HCT116 (cell line): ENCODE measurements around the gene ZBTB47. TPM values are rescaled to one million over a fixed set of nuclear protein-coding genes. Genes with fewer than 3 reads are reported as not detected.

ENCODE experiments used
- ATAC-seq: fragments of 200-7000 bp; cut with Tn5 transposase; 2 replicates; pipeline ENCODE4 v1.9.1; 2020; ENCODE audit warnings: mild to moderate bottlenecking, moderate library complexity
- BruUV-seq: library from RNA; stranded (reverse); fragments of 400-500 nt; replicated peaks from 2 replicates; lab custom pipeline; 2021; lab: Mats Ljungman, UMichigan
- CTCF ChIA-PET: fragments of 300-600 bp; sonication (Branson Sonifier 250); formaldehyde crosslinking; loops from one replicate; lab custom pipeline; 2021; ENCODE audit warnings: antibody characterized with exemption; lab: Charles Lee
- POLR2A ChIA-PET: fragments of 300-600, 350-600 bp; sonication (Branson Sonifier 250); formaldehyde crosslinking; loops from one replicate; lab custom pipeline; 2021; ENCODE audit warnings: antibody characterized with exemption; lab: Charles Lee
- RAD21 ChIA-PET, 2 experiments: fragments of 300-600 bp; sonication (Branson Sonifier 250); formaldehyde crosslinking; loops; one replicate each; lab custom pipeline; 2023; ENCODE audit warnings: low total read pairs in 2 of 2; ENCODE audit not compliant: uncharacterized antibody in 2 of 2, unreplicated experiment in 2 of 2, low non-redundant PET in 1 of 2; lab: Charles Lee
- DNase-seq: peaks from one replicate; pipeline ENCODE4 v3.0.0-alpha.2; 2010; ENCODE audit warnings: low read depth, low spot score
- H2AFZ ChIP-seq: fragments of 200-600 bp; shearing (Covaris generic), sonication (generic); 2 replicates; pipeline ENCODE4 v1.6.1; 2017; ENCODE audit warnings: low read depth, mixed run types, mixed read lengths, antibody characterized with exemption, low read length; ENCODE audit not compliant: poor library complexity, severe bottlenecking
- H3K27ac ChIP-seq: 2 replicates; pipeline ENCODE4 v1.5.1; 2012; ENCODE audit warnings: low read depth, low read length
- H3K27me3 ChIP-seq: fragments of 200-600 bp; sonication (generic); 2 replicates; pipeline ENCODE4 v1.6.1; 2016; ENCODE audit warnings: mixed run types, low read length, mixed read lengths; ENCODE audit not compliant: insufficient read depth
- H3K36me3 ChIP-seq, 2 experiments: fragments of 200-500 bp in 1 of 2; fragments of 200-600 bp in 1 of 2; sonication (Bioruptor generic) in 1 of 2; sonication (generic) in 1 of 2; 2 replicates each; pipeline versions ENCODE4 v1.5.1 to v1.6.1; 2014 to 2016; ENCODE audit warnings: low read length in 2 of 2, inconsistent platforms in 1 of 2, mixed read lengths in 1 of 2, mixed run types in 1 of 2; ENCODE audit not compliant: insufficient read depth in 2 of 2, control insufficient read depth in 1 of 2
- H3K4me1 ChIP-seq, 2 experiments: fragments of 200-600 bp in 1 of 2; sonication (generic) in 1 of 2; 2 replicates each; pipeline versions ENCODE4 v1.5.1 to v1.6.1; 2012 to 2017; ENCODE audit warnings: low read length in 2 of 2, inconsistent platforms in 1 of 2, mild to moderate bottlenecking in 1 of 2, mixed read lengths in 1 of 2, mixed run types in 1 of 2, moderate library complexity in 1 of 2; ENCODE audit not compliant: insufficient read depth in 2 of 2, control insufficient read depth in 1 of 2
- H3K4me2 ChIP-seq: fragments of 200-600 bp; sonication (generic); 2 replicates; pipeline ENCODE4 v1.6.1; 2017; ENCODE audit warnings: mixed run types, low read length, mixed read lengths
- H3K4me3 ChIP-seq, 2 experiments: fragments of 200-600 bp in 1 of 2; sonication (generic) in 1 of 2; replicated peaks in 1 of 2; 2 replicates each; pipeline ENCODE4 v1.5.1; 2011 to 2016; ENCODE audit warnings: low read length in 2 of 2, control low read depth in 1 of 2, low read depth in 1 of 2, mild to moderate bottlenecking in 1 of 2, mixed read lengths in 1 of 2, mixed run types in 1 of 2
- H3K79me2 ChIP-seq: fragments of 200-600 bp; sonication (generic); 2 replicates; pipeline ENCODE4 v1.6.1; 2017; ENCODE audit warnings: mild to moderate bottlenecking, mixed run types, low read length, moderate library complexity, mixed read lengths; ENCODE audit not compliant: insufficient read depth
- H3K9ac ChIP-seq: fragments of 200-600 bp; sonication (generic); 2 replicates; pipeline ENCODE4 v1.6.1; 2016; ENCODE audit warnings: low read length, mixed read lengths
- H3K9me2 ChIP-seq: fragments of 200-600 bp; sonication (generic), shearing (Covaris generic); 2 replicates; pipeline ENCODE4 v1.6.1; 2017; ENCODE audit warnings: mixed run types, mild to moderate bottlenecking, moderate library complexity; ENCODE audit not compliant: insufficient read depth
- H3K9me3 ChIP-seq, 2 experiments: fragments of 200-500 bp in 1 of 2; fragments of 200-600 bp in 1 of 2; sonication (Bioruptor generic) in 1 of 2; sonication (generic) in 1 of 2; 2 replicates each; pipeline ENCODE4 v1.6.1; 2014 to 2017; ENCODE audit warnings: low read length in 2 of 2, mixed read lengths in 2 of 2, inconsistent platforms in 1 of 2, low read depth in 1 of 2, mild to moderate bottlenecking in 1 of 2, mixed run types in 1 of 2, moderate library complexity in 1 of 2; ENCODE audit not compliant: control insufficient read depth in 1 of 2, insufficient read depth in 1 of 2
- H4K20me1 ChIP-seq: fragments of 200-600 bp; sonication (generic), shearing (Covaris generic); 2 replicates; pipeline ENCODE4 v1.6.1; 2017; ENCODE audit warnings: mixed run types, mild to moderate bottlenecking, moderate library complexity; ENCODE audit not compliant: insufficient read depth
- CEBPB ChIP-seq: IDR thresholded peaks from 2 replicates; pipeline ENCODE4 v1.6.1; 2012; ENCODE audit warnings: low read depth
- EZH2phosphoT487 ChIP-seq: fragments of 200-600 bp; IDR thresholded peaks from 2 replicates; pipeline ENCODE4 v1.6.1; 2018; ENCODE audit warnings: antibody characterized with exemption, borderline replicate concordance
- POLR2AphosphoS5 ChIP-seq: IDR thresholded peaks from 2 replicates; pipeline ENCODE4 v1.6.1; 2011; ENCODE audit warnings: mild to moderate bottlenecking, low read depth, low read length, moderate library complexity
- RAD21 ChIP-seq: IDR thresholded peaks from 2 replicates; pipeline ENCODE4 v1.6.1; 2012; ENCODE audit warnings: low read depth, mild to moderate bottlenecking
- SRF ChIP-seq: IDR thresholded peaks from 2 replicates; pipeline ENCODE4 v1.6.1; 2012; ENCODE audit warnings: low read depth
- TCF7L2 ChIP-seq: IDR thresholded peaks from 2 replicates; pipeline ENCODE4 v1.7.0; 2011; ENCODE audit warnings: borderline replicate concordance, inconsistent platforms; ENCODE audit not compliant: insufficient read depth, insufficient read length; ENCODE audit errors: extremely low read depth
- intact Hi-C: fragments of 100-400 bp; cut with micrococcal nuclease; formaldehyde crosslinking; loops from 2 replicates; pipeline ENCODE4 v1.10.0; 2022
- total RNA-seq: library from RNA; stranded (reverse); gene quantifications from one replicate; pipeline ENCODE4 v1.2.1, GENCODE V29; 2021; ENCODE audit not compliant: unreplicated experiment
- TF ChIP-seq, protein P1 (sequence below): IDR thresholded peaks from 2 replicates; pipeline ENCODE4 v1.6.1; 2012; ENCODE audit warnings: low read depth
- TF ChIP-seq, protein P2 (sequence below): IDR thresholded peaks from 2 replicates; pipeline ENCODE4 v1.6.1; 2011; ENCODE audit warnings: mild to moderate bottlenecking, low read length, moderate library complexity; ENCODE audit not compliant: insufficient replicate concordance; ENCODE audit errors: extremely low read depth
- TF ChIP-seq, protein P3 (sequence below), 3 experiments: fragments of 200-600 bp in 1 of 3; sonication (generic) in 1 of 3; IDR thresholded peaks in 2 of 3; conservative IDR thresholded peaks in 1 of 3; 2 replicates each; pipeline ENCODE4 v1.5.1; 2012 to 2017; ENCODE audit warnings: low read depth in 2 of 3, low read length in 2 of 3, antibody characterized with exemption in 1 of 3, borderline replicate concordance in 1 of 3, control low read depth in 1 of 3, mild to moderate bottlenecking in 1 of 3, mixed read lengths in 1 of 3, mixed run types in 1 of 3, moderate library complexity in 1 of 3; ENCODE audit not compliant: insufficient read depth in 1 of 3
- TF ChIP-seq, protein P4 (sequence below): IDR thresholded peaks from 2 replicates; pipeline ENCODE4 v1.6.1; 2012

The ZBTB47 gene
- total RNA-seq, 1 experiment from 2014 or later: 6.3 TPM

DNA sequence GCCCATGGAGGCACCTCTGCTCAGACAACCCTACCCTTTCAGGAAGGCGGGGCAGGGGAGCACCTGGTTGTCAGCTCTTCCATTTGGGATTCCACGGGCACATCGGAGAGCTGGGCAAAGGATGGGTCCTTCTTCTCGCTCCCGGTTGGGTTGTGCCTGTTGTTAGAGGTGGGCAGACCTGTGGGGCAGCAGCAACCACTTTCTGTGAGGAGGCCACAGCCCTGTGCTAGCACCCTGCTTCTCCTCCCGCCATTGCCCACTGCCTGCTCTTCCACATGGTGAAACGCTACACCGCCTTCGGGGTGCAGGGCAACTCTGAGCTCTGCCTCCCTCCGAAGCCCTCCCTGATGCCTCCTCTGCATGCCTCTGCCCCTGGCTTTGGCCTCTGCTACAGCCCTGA, 56.1 kb downstream of the ZBTB47 start (continued):
- TF ChIP-seq, protein P1, sequence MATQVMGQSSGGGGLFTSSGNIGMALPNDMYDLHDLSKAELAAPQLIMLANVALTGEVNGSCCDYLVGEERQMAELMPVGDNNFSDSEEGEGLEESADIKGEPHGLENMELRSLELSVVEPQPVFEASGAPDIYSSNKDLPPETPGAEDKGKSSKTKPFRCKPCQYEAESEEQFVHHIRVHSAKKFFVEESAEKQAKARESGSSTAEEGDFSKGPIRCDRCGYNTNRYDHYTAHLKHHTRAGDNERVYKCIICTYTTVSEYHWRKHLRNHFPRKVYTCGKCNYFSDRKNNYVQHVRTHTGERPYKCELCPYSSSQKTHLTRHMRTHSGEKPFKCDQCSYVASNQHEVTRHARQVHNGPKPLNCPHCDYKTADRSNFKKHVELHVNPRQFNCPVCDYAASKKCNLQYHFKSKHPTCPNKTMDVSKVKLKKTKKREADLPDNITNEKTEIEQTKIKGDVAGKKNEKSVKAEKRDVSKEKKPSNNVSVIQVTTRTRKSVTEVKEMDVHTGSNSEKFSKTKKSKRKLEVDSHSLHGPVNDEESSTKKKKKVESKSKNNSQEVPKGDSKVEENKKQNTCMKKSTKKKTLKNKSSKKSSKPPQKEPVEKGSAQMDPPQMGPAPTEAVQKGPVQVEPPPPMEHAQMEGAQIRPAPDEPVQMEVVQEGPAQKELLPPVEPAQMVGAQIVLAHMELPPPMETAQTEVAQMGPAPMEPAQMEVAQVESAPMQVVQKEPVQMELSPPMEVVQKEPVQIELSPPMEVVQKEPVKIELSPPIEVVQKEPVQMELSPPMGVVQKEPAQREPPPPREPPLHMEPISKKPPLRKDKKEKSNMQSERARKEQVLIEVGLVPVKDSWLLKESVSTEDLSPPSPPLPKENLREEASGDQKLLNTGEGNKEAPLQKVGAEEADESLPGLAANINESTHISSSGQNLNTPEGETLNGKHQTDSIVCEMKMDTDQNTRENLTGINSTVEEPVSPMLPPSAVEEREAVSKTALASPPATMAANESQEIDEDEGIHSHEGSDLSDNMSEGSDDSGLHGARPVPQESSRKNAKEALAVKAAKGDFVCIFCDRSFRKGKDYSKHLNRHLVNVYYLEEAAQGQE: no peak
- TF ChIP-seq, protein P2, sequence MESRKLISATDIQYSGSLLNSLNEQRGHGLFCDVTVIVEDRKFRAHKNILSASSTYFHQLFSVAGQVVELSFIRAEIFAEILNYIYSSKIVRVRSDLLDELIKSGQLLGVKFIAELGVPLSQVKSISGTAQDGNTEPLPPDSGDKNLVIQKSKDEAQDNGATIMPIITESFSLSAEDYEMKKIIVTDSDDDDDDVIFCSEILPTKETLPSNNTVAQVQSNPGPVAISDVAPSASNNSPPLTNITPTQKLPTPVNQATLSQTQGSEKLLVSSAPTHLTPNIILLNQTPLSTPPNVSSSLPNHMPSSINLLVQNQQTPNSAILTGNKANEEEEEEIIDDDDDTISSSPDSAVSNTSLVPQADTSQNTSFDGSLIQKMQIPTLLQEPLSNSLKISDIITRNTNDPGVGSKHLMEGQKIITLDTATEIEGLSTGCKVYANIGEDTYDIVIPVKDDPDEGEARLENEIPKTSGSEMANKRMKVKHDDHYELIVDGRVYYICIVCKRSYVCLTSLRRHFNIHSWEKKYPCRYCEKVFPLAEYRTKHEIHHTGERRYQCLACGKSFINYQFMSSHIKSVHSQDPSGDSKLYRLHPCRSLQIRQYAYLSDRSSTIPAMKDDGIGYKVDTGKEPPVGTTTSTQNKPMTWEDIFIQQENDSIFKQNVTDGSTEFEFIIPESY: no peak

DNA sequence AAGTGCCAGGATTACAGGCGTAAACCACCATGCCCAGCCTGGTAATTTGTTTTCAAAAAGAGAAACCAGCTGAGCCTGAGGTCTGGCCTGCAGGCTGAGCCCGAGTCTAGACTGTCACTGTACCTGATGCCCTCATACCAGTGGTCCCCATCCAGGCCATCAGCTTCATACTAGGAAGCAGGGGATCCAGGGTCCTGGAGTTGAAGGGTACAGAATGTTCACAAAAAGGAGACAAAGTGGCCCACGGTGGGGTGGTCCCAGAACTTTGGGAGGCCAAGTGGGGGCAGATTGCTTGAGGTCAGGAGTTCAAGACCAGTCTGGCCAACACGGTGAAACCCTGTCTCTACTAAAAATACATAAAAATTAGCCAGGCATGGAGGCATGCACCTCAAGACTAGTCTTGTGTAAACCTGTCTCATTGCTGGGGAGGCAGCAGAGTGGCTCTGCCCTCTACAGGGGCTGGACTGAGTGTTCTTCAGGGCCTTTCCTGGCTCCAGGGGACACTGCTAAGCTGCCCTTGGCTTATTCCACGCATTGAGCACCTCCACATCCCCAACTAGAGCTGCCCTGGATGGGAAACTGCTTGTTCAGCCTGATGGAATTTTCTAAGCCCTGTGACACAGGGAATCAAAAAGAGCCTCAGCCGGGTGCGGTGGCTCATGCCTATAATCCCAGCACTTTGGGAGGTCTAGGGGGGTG, 57.0 kb downstream of the ZBTB47 start:
- no TSS peak for BruUV-seq
- no peak for DNase-seq
- H3K4me2 ChIP-seq: no peak overlapping the region
- intact Hi-C loops: no loop called here
- ChIA-PET RAD21 (no interaction called here), POLR2A (interaction anchor here (1.1 kb wide), 1 partner anchor 13 kb away, joined by 3 read pairs; no protein-coding TSS in a partner anchor), CTCF (no interaction called here)
- no peaks in the 10 kb centered on the region for H3K9me2 ChIP-seq
- H3K27ac ChIP-seq: no peak overlapping the region
- no peak for ATAC-seq
- H2AFZ ChIP-seq: no peak overlapping the region
- H3K79me2 ChIP-seq: no peaks in the 10 kb centered on the region
- H3K27me3 ChIP-seq: no peaks in the 10 kb centered on the region
- H3K36me3 ChIP-seq: no peaks in the 10 kb centered on the region
- H3K9me3 ChIP-seq: no peaks in the 10 kb centered on the region
- H3K4me1 ChIP-seq: no peaks in the 10 kb centered on the region
- no peaks in the 10 kb centered on the region for H4K20me1 ChIP-seq
- H3K9ac ChIP-seq: no peak overlapping the region
- no peak overlapping the region for H3K4me3 ChIP-seq
- no peak for TF ChIP-seq RAD21
- TF ChIP-seq, protein P1: no peak
- TF ChIP-seq SRF: no peak
- TF ChIP-seq EZH2phosphoT487: no peak
- TF ChIP-seq, protein P3, sequence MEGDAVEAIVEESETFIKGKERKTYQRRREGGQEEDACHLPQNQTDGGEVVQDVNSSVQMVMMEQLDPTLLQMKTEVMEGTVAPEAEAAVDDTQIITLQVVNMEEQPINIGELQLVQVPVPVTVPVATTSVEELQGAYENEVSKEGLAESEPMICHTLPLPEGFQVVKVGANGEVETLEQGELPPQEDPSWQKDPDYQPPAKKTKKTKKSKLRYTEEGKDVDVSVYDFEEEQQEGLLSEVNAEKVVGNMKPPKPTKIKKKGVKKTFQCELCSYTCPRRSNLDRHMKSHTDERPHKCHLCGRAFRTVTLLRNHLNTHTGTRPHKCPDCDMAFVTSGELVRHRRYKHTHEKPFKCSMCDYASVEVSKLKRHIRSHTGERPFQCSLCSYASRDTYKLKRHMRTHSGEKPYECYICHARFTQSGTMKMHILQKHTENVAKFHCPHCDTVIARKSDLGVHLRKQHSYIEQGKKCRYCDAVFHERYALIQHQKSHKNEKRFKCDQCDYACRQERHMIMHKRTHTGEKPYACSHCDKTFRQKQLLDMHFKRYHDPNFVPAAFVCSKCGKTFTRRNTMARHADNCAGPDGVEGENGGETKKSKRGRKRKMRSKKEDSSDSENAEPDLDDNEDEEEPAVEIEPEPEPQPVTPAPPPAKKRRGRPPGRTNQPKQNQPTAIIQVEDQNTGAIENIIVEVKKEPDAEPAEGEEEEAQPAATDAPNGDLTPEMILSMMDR (IDR thresholded peaks at IDR 0.05 in 2 of 3, conservative IDR thresholded peaks at IDR 0.05 in 1 of 3; ENCODE audit: borderline replicate concordance in 1 of 3, insufficient read depth in 1 of 3, low read depth in 2 of 3, low read length in 2 of 3): no peak
- no peak for TF ChIP-seq POLR2AphosphoS5
- no peak for TF ChIP-seq CEBPB
- no peak for TF ChIP-seq TCF7L2
- TF ChIP-seq, protein P4, sequence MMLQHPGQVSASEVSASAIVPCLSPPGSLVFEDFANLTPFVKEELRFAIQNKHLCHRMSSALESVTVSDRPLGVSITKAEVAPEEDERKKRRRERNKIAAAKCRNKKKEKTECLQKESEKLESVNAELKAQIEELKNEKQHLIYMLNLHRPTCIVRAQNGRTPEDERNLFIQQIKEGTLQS: no peak
